ENCODE data around the gene RIGI.

The RIGI gene

GRCh38 chr9:32550562-32551275 lies 24.7 kb upstream of the RIGI start:
- peak; percentile 46; the same call in 1 of the 2 replicates for TF ChIP-seq TAF1 (IDR thresholded peaks at IDR 0.05; ENCODE audit: borderline replicate concordance, insufficient read depth, low read length)
- no peak for TF ChIP-seq POLR2AphosphoS5 (IDR thresholded peaks at IDR 0.05; ENCODE audit: low read depth, low read length)
- TF ChIP-seq FOXP2 (optimal IDR thresholded peaks at IDR 0.05; ENCODE audit: borderline replicate concordance, extremely low read depth, extremely low read length, insufficient read depth) = peak; percentile 62

GRCh38 chr9:32550150-32550561 lies 24.2 kb upstream of the RIGI start:
- no peak for TF ChIP-seq POLR2AphosphoS5 (IDR thresholded peaks at IDR 0.05; ENCODE audit: low read depth, low read length)
- TF ChIP-seq FOXP2 (optimal IDR thresholded peaks at IDR 0.05; ENCODE audit: borderline replicate concordance, extremely low read depth, extremely low read length, insufficient read depth) = no peak
- no peak for TF ChIP-seq SIN3A (IDR thresholded peaks at IDR 0.05; ENCODE audit: borderline replicate concordance, insufficient read depth, low read length)
- TF ChIP-seq, protein P1, sequence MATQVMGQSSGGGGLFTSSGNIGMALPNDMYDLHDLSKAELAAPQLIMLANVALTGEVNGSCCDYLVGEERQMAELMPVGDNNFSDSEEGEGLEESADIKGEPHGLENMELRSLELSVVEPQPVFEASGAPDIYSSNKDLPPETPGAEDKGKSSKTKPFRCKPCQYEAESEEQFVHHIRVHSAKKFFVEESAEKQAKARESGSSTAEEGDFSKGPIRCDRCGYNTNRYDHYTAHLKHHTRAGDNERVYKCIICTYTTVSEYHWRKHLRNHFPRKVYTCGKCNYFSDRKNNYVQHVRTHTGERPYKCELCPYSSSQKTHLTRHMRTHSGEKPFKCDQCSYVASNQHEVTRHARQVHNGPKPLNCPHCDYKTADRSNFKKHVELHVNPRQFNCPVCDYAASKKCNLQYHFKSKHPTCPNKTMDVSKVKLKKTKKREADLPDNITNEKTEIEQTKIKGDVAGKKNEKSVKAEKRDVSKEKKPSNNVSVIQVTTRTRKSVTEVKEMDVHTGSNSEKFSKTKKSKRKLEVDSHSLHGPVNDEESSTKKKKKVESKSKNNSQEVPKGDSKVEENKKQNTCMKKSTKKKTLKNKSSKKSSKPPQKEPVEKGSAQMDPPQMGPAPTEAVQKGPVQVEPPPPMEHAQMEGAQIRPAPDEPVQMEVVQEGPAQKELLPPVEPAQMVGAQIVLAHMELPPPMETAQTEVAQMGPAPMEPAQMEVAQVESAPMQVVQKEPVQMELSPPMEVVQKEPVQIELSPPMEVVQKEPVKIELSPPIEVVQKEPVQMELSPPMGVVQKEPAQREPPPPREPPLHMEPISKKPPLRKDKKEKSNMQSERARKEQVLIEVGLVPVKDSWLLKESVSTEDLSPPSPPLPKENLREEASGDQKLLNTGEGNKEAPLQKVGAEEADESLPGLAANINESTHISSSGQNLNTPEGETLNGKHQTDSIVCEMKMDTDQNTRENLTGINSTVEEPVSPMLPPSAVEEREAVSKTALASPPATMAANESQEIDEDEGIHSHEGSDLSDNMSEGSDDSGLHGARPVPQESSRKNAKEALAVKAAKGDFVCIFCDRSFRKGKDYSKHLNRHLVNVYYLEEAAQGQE (IDR thresholded peaks at IDR 0.05; ENCODE audit: insufficient read depth in 1 of 2, low read depth in 2 of 2, low read length in 2 of 2) = no peak
- TF ChIP-seq TAF1 (IDR thresholded peaks at IDR 0.05; ENCODE audit: borderline replicate concordance, insufficient read depth, low read length) = no peak

GRCh38 chr9:32545884-32546283 lies 19.9 kb upstream of the RIGI start:
- TF ChIP-seq FOXP2 (optimal IDR thresholded peaks at IDR 0.05; ENCODE audit: borderline replicate concordance, extremely low read depth, extremely low read length, insufficient read depth) = no peak
- TF ChIP-seq, protein P1 (IDR thresholded peaks at IDR 0.05; ENCODE audit: insufficient read depth in 1 of 2, low read depth in 2 of 2, low read length in 2 of 2) = no peak
- TF ChIP-seq TAF1 (IDR thresholded peaks at IDR 0.05; ENCODE audit: borderline replicate concordance, insufficient read depth, low read length) = no peak

GRCh38 chr9:32543047-32543446 lies 17.1 kb upstream of the RIGI start:
- TF ChIP-seq FOXP2 (optimal IDR thresholded peaks at IDR 0.05; ENCODE audit: borderline replicate concordance, extremely low read depth, extremely low read length, insufficient read depth) (no peak), TAF1 (IDR thresholded peaks at IDR 0.05; ENCODE audit: borderline replicate concordance, insufficient read depth, low read length) (no peak), SIN3A (IDR thresholded peaks at IDR 0.05; ENCODE audit: borderline replicate concordance, insufficient read depth, low read length) (no peak), POLR2AphosphoS5 (IDR thresholded peaks at IDR 0.05; ENCODE audit: low read depth, low read length) (no peak)
- TF ChIP-seq, protein P1 (IDR thresholded peaks at IDR 0.05; ENCODE audit: insufficient read depth in 1 of 2, low read depth in 2 of 2, low read length in 2 of 2) = no peak

DNA sequence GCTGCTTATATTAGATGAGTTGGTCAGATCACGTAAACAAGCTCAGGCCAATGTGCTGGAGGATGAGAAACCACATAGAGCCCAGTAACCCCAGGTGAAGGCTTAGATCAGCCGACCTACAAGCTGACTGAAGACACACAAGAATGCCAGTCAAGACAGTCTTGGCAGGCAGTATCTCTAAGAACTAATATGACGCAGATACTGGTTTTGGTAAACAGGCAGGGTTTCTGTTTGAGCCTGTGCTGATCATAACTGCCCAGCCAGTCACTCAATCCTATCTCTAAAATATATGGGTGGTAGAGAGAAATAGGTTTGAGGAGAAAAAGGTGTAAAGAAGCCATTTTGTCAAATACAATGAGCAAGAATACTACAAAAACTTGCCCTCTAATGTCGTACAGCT lies 7.8 kb upstream of the RIGI start:
- TF ChIP-seq, protein P1 (IDR thresholded peaks at IDR 0.05; ENCODE audit: insufficient read depth in 1 of 2, low read depth in 2 of 2, low read length in 2 of 2) = no peak
- TF ChIP-seq SIN3A (IDR thresholded peaks at IDR 0.05; ENCODE audit: borderline replicate concordance, insufficient read depth, low read length) = no peak
- no peak for TF ChIP-seq FOXP2 (optimal IDR thresholded peaks at IDR 0.05; ENCODE audit: borderline replicate concordance, extremely low read depth, extremely low read length, insufficient read depth)
- no peak for TF ChIP-seq POLR2AphosphoS5 (IDR thresholded peaks at IDR 0.05; ENCODE audit: low read depth, low read length)
- TF ChIP-seq TAF1 (IDR thresholded peaks at IDR 0.05; ENCODE audit: borderline replicate concordance, insufficient read depth, low read length) = no peak

Data from PFSK-1 (cell line).